Sigmoid colon (tissue), 4 donors: ENCODE data around the gene MERTK.

Experiments used
- CTCF ChIP-seq, 4 experiments: fragments of 450-650 bp in 3 of 4; fragments of 200-600 bp in 1 of 4; IDR thresholded peaks; one replicate each; pipeline ENCODE4 v1.5.1; 2016 to 2019; ENCODE audit warnings: antibody characterized with exemption in 4 of 4, mild to moderate bottlenecking in 3 of 4, moderate library complexity in 2 of 4
- EP300 ChIP-seq, 4 donors: sonication (generic); formaldehyde crosslinking; IDR thresholded peaks; one replicate each; pipeline ENCODE4 v1.6.1; 2017; ENCODE audit warnings: antibody characterized with exemption in 4 of 4
- POLR2A ChIP-seq, 2 donors: fragments of 450-650 bp; IDR thresholded peaks; one replicate each; pipeline ENCODE4 v1.6.1; 2016; ENCODE audit warnings: antibody characterized with exemption in 2 of 2, mild to moderate bottlenecking in 2 of 2, moderate library complexity in 2 of 2
- POLR2AphosphoS5 ChIP-seq, 4 donors: sonication (generic); formaldehyde crosslinking; IDR thresholded peaks; one replicate each; pipeline ENCODE4 v1.6.1; 2017; ENCODE audit warnings: antibody characterized with exemption in 4 of 4

GRCh38 chr2:112032689-112033465, 134.5 kb downstream of the MERTK start:
- TF ChIP-seq CTCF (IDR thresholded peaks at IDR 0.05) (no peak), POLR2A (IDR thresholded peaks at IDR 0.05) (no peak), POLR2AphosphoS5 (IDR thresholded peaks at IDR 0.05) (no peak), EP300 (IDR thresholded peaks at IDR 0.05) (no peak)
